ENCODE data around the gene SLC1A1.

SLC1A1 gene

GRCh38 chr9:4558371-4558998 is 68.2 kb downstream of the SLC1A1 start:
- H3K4me3 ChIP-seq (ENCODE audit: low read depth, low read length, poor library complexity, severe bottlenecking) = no peak overlapping the region
- no peaks in the 10 kb centered on the region for H3K79me2 ChIP-seq (ENCODE audit: insufficient read depth, low read length)
- H3K36me3 ChIP-seq (ENCODE audit: insufficient read depth, low read length) = no peaks in the 10 kb centered on the region
- H4K20me1 ChIP-seq (ENCODE audit: insufficient read depth, low read length) = no peaks in the 10 kb centered on the region
- H3K9me2 ChIP-seq (ENCODE audit: low read depth, low read length) = no peaks in the 10 kb centered on the region
- no peaks in the 10 kb centered on the region for H3K9me3 ChIP-seq (ENCODE audit: low read length)
- H3K9ac ChIP-seq (ENCODE audit: low read length) = no peak overlapping the region
- peaks cover 13% of the 10 kb centered on the region for H3K4me1 ChIP-seq (ENCODE audit: insufficient read depth, low read length, severe bottlenecking)
- no peak overlapping the region for H2AFZ ChIP-seq (ENCODE audit: low read length)
- no peaks in the 10 kb centered on the region for H3K27me3 ChIP-seq (ENCODE audit: insufficient read depth, low read length)
- no peak for TF ChIP-seq CTCF (IDR thresholded peaks at IDR 0.05; ENCODE audit: low read length)
- no peak for TF ChIP-seq EZH2 (IDR thresholded peaks at IDR 0.05; ENCODE audit: borderline replicate concordance, low read length)
- H3F3A ChIP-seq (ENCODE audit: insufficient read depth, low read length) = no peaks in the 10 kb centered on the region
- H3K27ac ChIP-seq (ENCODE audit: low read depth, low read length, poor library complexity, severe bottlenecking) = no peak overlapping the region
- no peak overlapping the region for H3K4me2 ChIP-seq (ENCODE audit: low read length)

GRCh38 chr9:4559261-4560182 is 69.3 kb downstream of the SLC1A1 start:
- H3K4me1 ChIP-seq (ENCODE audit: insufficient read depth, low read length, severe bottlenecking) = peaks cover 13% of the 10 kb centered on the region
- no peaks in the 10 kb centered on the region for H3K36me3 ChIP-seq (ENCODE audit: insufficient read depth, low read length)
- no peak overlapping the region for H3K27ac ChIP-seq (ENCODE audit: low read depth, low read length, poor library complexity, severe bottlenecking)
- no peaks in the 10 kb centered on the region for H3K79me2 ChIP-seq (ENCODE audit: insufficient read depth, low read length)
- no peaks in the 10 kb centered on the region for H3K27me3 ChIP-seq (ENCODE audit: insufficient read depth, low read length)
- TF ChIP-seq EZH2 (IDR thresholded peaks at IDR 0.05; ENCODE audit: borderline replicate concordance, low read length) (no peak), CTCF (IDR thresholded peaks at IDR 0.05; ENCODE audit: low read length) (no peak)
- no peaks in the 10 kb centered on the region for H4K20me1 ChIP-seq (ENCODE audit: insufficient read depth, low read length)
- H3K9me2 ChIP-seq (ENCODE audit: low read depth, low read length) = no peaks in the 10 kb centered on the region
- no peak overlapping the region for H2AFZ ChIP-seq (ENCODE audit: low read length)
- H3K9me3 ChIP-seq (ENCODE audit: low read length) = no peaks in the 10 kb centered on the region
- H3K4me3 ChIP-seq (ENCODE audit: low read depth, low read length, poor library complexity, severe bottlenecking) = no peak overlapping the region
- no peaks in the 10 kb centered on the region for H3F3A ChIP-seq (ENCODE audit: insufficient read depth, low read length)
- H3K9ac ChIP-seq (ENCODE audit: low read length) = no peak overlapping the region
- H3K4me2 ChIP-seq (ENCODE audit: low read length) = no peak overlapping the region

- TF ChIP-seq EZH2 (IDR thresholded peaks at IDR 0.05; ENCODE audit: borderline replicate concordance, low read length) = no peak
- no peak for TF ChIP-seq CTCF (IDR thresholded peaks at IDR 0.05; ENCODE audit: low read length)
- Histone ChIP-seq H3K9ac (ENCODE audit: low read length) (no peak overlapping the region), H3F3A (ENCODE audit: insufficient read depth, low read length) (peaks cover 3% of the 10 kb centered on the region; the same call in 1 of the 2 replicates), H3K36me3 (ENCODE audit: insufficient read depth, low read length) (no peaks in the 10 kb centered on the region), H3K4me3 (ENCODE audit: low read depth, low read length, poor library complexity, severe bottlenecking) (no peak overlapping the region), H3K27ac (ENCODE audit: low read depth, low read length, poor library complexity, severe bottlenecking) (no peak overlapping the region), H3K9me3 (ENCODE audit: low read length) (no peaks in the 10 kb centered on the region), H3K4me1 (ENCODE audit: insufficient read depth, low read length, severe bottlenecking) (peaks cover 13% of the 10 kb centered on the region), H2AFZ (ENCODE audit: low read length) (no peak overlapping the region), H3K9me2 (ENCODE audit: low read depth, low read length) (no peaks in the 10 kb centered on the region), H4K20me1 (ENCODE audit: insufficient read depth, low read length) (no peaks in the 10 kb centered on the region), H3K79me2 (ENCODE audit: insufficient read depth, low read length) (no peaks in the 10 kb centered on the region), H3K4me2 (ENCODE audit: low read length) (no peak overlapping the region), H3K27me3 (ENCODE audit: insufficient read depth, low read length) (no peaks in the 10 kb centered on the region)
Measured at GRCh38 chr9:4563105-4563504, 72.8 kb downstream of the SLC1A1 start.

All from OCI-LY1 (cell line).